Activated CD4-positive, CD25-positive, alpha-beta regulatory T cell treated with anti-CD3 and anti-CD28 coated beads, Interleukin-2, amount 50 U/mL, for 72 hours (primary cell): Measurements from ENCODE around the gene CDCA7L.
"Not testable (repeated sequence)": the region's sequence is repeated elsewhere in the genome, so short reads cannot be mapped to it uniquely, and the experiment has no call there.

Source experiments
- DNase-seq: peaks from one replicate; pipeline ENCODE4 v3.0.0; 2021

CDCA7L gene

GRCh38 chr7:21902240-21902639, 43.5 kb downstream of the CDCA7L start:
- no peak for DNase-seq

GRCh38 chr7:21898265-21898930, 47.3 kb downstream of the CDCA7L start:
- DNase-seq = no peak

- DNase-seq = no peak
Measured at GRCh38 chr7:21893401-21893800, 52.3 kb downstream of the CDCA7L start.

GRCh38 chr7:21891291-21891690, 54.4 kb downstream of the CDCA7L start:
- no peak for DNase-seq

- no peak for DNase-seq
Measured at GRCh38 chr7:21887779-21888178, 57.9 kb downstream of the CDCA7L start.

- no peak for DNase-seq
Measured at GRCh38 chr7:21887353-21887752, 58.3 kb downstream of the CDCA7L start.

- no peak for DNase-seq
Measured at GRCh38 chr7:21886396-21886795, 59.3 kb downstream of the CDCA7L start.

GRCh38 chr7:21884496-21884895, 61.2 kb downstream of the CDCA7L start:
- DNase-seq = no peak

GRCh38 chr7:21883501-21883900, 62.2 kb downstream of the CDCA7L start:
- not testable (repeated sequence) for DNase-seq

- no peak for DNase-seq
Measured at GRCh38 chr7:21883069-21883468, 62.6 kb downstream of the CDCA7L start.

- no peak for DNase-seq
Measured at GRCh38 chr7:21869785-21870402, 75.8 kb downstream of the CDCA7L start.

- no peak for DNase-seq
Measured at GRCh38 chr7:21868576-21868850, 77.2 kb downstream of the CDCA7L start.

- no peak for DNase-seq
Measured at GRCh38 chr7:21867816-21868575, 77.7 kb downstream of the CDCA7L start.

- DNase-seq = no peak
Measured at GRCh38 chr7:21867226-21867625, 78.5 kb downstream of the CDCA7L start.

GRCh38 chr7:21866731-21867130, 79.0 kb downstream of the CDCA7L start:
- DNase-seq = no peak

GRCh38 chr7:21865631-21866204, 80.0 kb downstream of the CDCA7L start:
- not testable (repeated sequence) for DNase-seq

- no peak for DNase-seq
Measured at GRCh38 chr7:21851559-21851967, 94.1 kb downstream of the CDCA7L start.
